A549 (cell line): ENCODE measurements around the gene BCAS4. TPM values are rescaled to one million over a fixed set of nuclear protein-coding genes. Genes with fewer than 3 reads are reported as not detected.
A peak's percentile ranks its signal among the peaks of the same experiment; 100 is the strongest.

Experiments
- ATAC-seq, 2 experiments: fragments of 200-7000 bp in 1 of 2; fragments of >200 bp in 1 of 2; cut with Nextera tagmentation in 1 of 2; cut with Tn5 transposase in 1 of 2; 3 replicates each; pipeline versions ENCODE4 v1.8.0 to v1.9.1; 2018 to 2020; ENCODE audit warnings: mild to moderate bottlenecking in 1 of 2, moderate library complexity in 1 of 2
- CTCF ChIA-PET: fragments of 300-600 bp; sonication (Branson Sonifier 250); formaldehyde crosslinking; extraction: SDS; loops from one replicate; lab custom pipeline; 2021; ENCODE audit warnings: antibody characterized with exemption, inconsistent platforms; lab: Yijun Ruan, JAX
- POLR2A ChIA-PET: fragments of 350-600 bp; formaldehyde crosslinking; extraction: SDS; loops from one replicate; lab custom pipeline; 2021; ENCODE audit warnings: antibody characterized with exemption, inconsistent platforms; lab: Yijun Ruan, JAX
- DNase-seq, 2 experiments: peaks; one replicate each; pipeline versions ENCODE4 v3.0.0 to v3.0.0-alpha.2; 2011 to 2016; ENCODE audit warnings: low read depth in 1 of 2, low spot score in 1 of 2
- FAIRE-seq: peaks from 2 replicates; lab custom pipeline; 2011; peaks lifted over from hg19 to GRCh38; lab: Jason Lieb, UNC
- H3K27ac ChIP-seq, 2 experiments: fragments of >200 bp; sonication (Bioruptor Twin); formaldehyde crosslinking; 3 replicates each; pipeline ENCODE4 v1.5.1; 2016 to 2017
- H3K4me1 ChIP-seq: fragments of >200 bp; sonication (Bioruptor Twin); formaldehyde crosslinking; 3 replicates; pipeline ENCODE4 v1.6.1; 2016
- H3K4me2 ChIP-seq: fragments of >200 bp; sonication (Bioruptor Twin); formaldehyde crosslinking; 3 replicates; pipeline ENCODE4 v1.6.1; 2016
- H3K4me3 ChIP-seq: fragments of >200 bp; sonication (Bioruptor Twin); formaldehyde crosslinking; 3 replicates; pipeline ENCODE4 v1.5.1; 2016
- H3K9me3 ChIP-seq: fragments of >200 bp; sonication (Bioruptor Twin); formaldehyde crosslinking; 3 replicates; pipeline ENCODE4 v1.6.1; 2016
- BHLHE40 ChIP-seq: IDR thresholded peaks from 2 replicates; pipeline ENCODE4 v1.6.1; 2012; ENCODE audit warnings: low read depth, low read length, inconsistent platforms
- CBX2 ChIP-seq: fragments of 200-600 bp; sonication (generic); IDR thresholded peaks from 2 replicates; pipeline ENCODE4 v1.6.1; 2016; ENCODE audit warnings: low read depth, mild to moderate bottlenecking, borderline replicate concordance
- FOSL2 ChIP-seq, 2 experiments: fragments of 450-650 bp in 1 of 2; fragments of >200 bp in 1 of 2; sonication (Bioruptor Twin) in 1 of 2; formaldehyde crosslinking; IDR thresholded peaks; 2 replicates each; pipeline versions ENCODE4 v1.5.0 to v1.6.1; 2016 to 2020; ENCODE audit warnings: mild to moderate bottlenecking in 1 of 2, moderate library complexity in 1 of 2
- GATA3 ChIP-seq: IDR thresholded peaks from 2 replicates; pipeline ENCODE4 v1.6.1; 2012; ENCODE audit warnings: borderline replicate concordance
- HEYL ChIP-seq: fragments of 250-450 bp; sonication (Bioruptor Pico); IDR thresholded peaks from 2 replicates; pipeline ENCODE4 v1.8.0; 2021; ENCODE audit warnings: mild to moderate bottlenecking, moderate library complexity
- HOXA7 ChIP-seq: fragments of 250-450 bp; sonication (Bioruptor Pico); IDR thresholded peaks from 2 replicates; pipeline ENCODE4 v1.5.0; 2020; ENCODE audit warnings: mild to moderate bottlenecking, moderate library complexity
- HOXB13 ChIP-seq: fragments of 250-450 bp; sonication (Bioruptor Pico); IDR thresholded peaks from 2 replicates; pipeline ENCODE4 v1.5.0; 2020; ENCODE audit warnings: low read depth, mild to moderate bottlenecking, moderate library complexity
- HOXB5 ChIP-seq: fragments of 250-450 bp; sonication (Bioruptor Pico); IDR thresholded peaks from 2 replicates; pipeline ENCODE4 v1.5.0; 2020; ENCODE audit warnings: mild to moderate bottlenecking, moderate library complexity
- KDM5A ChIP-seq: fragments of 200-600 bp; sonication (generic); IDR thresholded peaks from 2 replicates; pipeline ENCODE4 v1.6.1; 2016; ENCODE audit warnings: antibody characterized with exemption, mild to moderate bottlenecking
- MAFK ChIP-seq: fragments of 450-650 bp; IDR thresholded peaks from 2 replicates; pipeline ENCODE4 v1.6.1; 2014; ENCODE audit not compliant: partially characterized antibody
- MAZ ChIP-seq: fragments of 150-350 bp; IDR thresholded peaks from 2 replicates; pipeline ENCODE4 v1.6.1; 2014; ENCODE audit warnings: antibody characterized with exemption, low read depth, low read length, borderline replicate concordance
- NFE2L2 ChIP-seq: fragments of 150-350 bp; conservative IDR thresholded peaks from 2 replicates; pipeline ENCODE4 v1.6.1; 2014; ENCODE audit warnings: low read length
- NR3C1 ChIP-seq: fragments of >200 bp; sonication (Bioruptor Twin); formaldehyde crosslinking; IDR thresholded peaks from 3 replicates; pipeline ENCODE4 v1.6.1; 2017
- PBX3 ChIP-seq: IDR thresholded peaks from 2 replicates; pipeline ENCODE4 v1.6.1; 2012
- SREBF2 ChIP-seq: fragments of 450-650 bp; IDR thresholded peaks from 2 replicates; pipeline ENCODE4 v1.6.1; 2014; ENCODE audit warnings: mild to moderate bottlenecking, moderate library complexity
- ZNF302 ChIP-seq: fragments of 250-450 bp; sonication (Bioruptor Pico); IDR thresholded peaks from 2 replicates; pipeline ENCODE4 v1.9.0; 2021; ENCODE audit warnings: inconsistent platforms, mild to moderate bottlenecking, moderate library complexity
- WGBS: methylation state at CpG from one replicate; pipeline ENCODE4 v1.1.6; 2017; ENCODE audit errors: missing lambda C conversion rate; 5-methylcytosine and 5-hydroxymethylcytosine counted together
- polyA plus RNA-seq, 4 experiments: library from polyadenylated mRNA; depleted of rRNA in 3 of 4; stranded (reverse); fragments of >200 nt; fragmentation: RNase III in 1 of 4; extraction: RNeasy Plus Mini Kit Qiagen cat#74134 plus additional on column Dnase treatment in 1 of 4; gene quantifications; 2 replicates in 3 of 4; 3 replicates in 1 of 4; pipeline ENCODE4 v1.2.3, GENCODE V29; 2011 to 2017
- TF ChIP-seq, protein P1 (sequence below): fragments of 450-650 bp; IDR thresholded peaks from 2 replicates; pipeline ENCODE4 v1.6.1; 2014; ENCODE audit warnings: antibody characterized with exemption
- TF ChIP-seq, protein P2 (sequence below): fragments of 150-350 bp; IDR thresholded peaks from 2 replicates; pipeline ENCODE4 v1.6.1; 2014; ENCODE audit warnings: low read depth, mild to moderate bottlenecking, low read length
- TF ChIP-seq, protein P3 (sequence below): fragments of 250-450 bp; sonication (Bioruptor Pico); IDR thresholded peaks from 2 replicates; pipeline ENCODE4 v1.5.0; 2021; ENCODE audit warnings: mild to moderate bottlenecking, moderate library complexity, borderline replicate concordance

The BCAS4 gene
- polyA plus RNA-seq, 2 of the 4 experiments (the other 2 are of a cell fraction), result 16.9 to 48.4 TPM

DNA sequence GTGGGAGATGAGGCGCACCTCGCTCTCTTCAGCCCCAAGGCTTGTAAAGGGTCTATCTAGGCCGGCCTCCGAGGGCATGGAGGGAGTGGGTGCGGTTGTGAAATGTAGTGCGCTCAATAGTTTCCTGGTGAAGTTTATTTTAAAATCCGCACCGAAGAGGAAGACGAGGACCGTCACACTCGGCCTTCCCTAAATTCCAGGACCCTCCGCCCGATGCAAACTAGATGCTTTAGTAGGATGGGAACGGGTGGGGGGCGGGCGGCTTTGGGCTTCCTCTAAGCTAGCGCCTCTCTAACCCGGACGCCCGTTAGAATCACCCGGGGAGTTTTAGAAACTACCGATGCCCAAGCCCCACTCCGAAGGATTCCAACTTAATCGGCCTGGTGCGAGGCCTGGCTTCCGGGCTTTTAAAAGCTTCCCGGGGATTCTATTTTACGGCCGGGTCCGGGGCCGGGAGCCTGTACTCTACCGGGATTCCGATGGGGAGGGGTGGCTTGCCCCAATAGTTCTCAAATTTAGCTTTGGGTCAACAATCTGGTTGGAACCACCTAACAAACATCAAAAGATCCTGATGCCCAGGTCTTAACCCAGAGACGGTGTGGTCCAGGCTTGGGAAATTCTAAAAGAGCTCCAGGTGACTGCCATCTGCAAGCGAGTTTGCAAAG lies 548 bp upstream of the BCAS4 start (continued):
- TF ChIP-seq, protein P1, sequence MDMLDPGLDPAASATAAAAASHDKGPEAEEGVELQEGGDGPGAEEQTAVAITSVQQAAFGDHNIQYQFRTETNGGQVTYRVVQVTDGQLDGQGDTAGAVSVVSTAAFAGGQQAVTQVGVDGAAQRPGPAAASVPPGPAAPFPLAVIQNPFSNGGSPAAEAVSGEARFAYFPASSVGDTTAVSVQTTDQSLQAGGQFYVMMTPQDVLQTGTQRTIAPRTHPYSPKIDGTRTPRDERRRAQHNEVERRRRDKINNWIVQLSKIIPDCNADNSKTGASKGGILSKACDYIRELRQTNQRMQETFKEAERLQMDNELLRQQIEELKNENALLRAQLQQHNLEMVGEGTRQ, result no peak
- TF ChIP-seq HOXB5 (CRISPR knock-in tag) (no peak), ZNF302 (no peak), NFE2L2 (no peak), HEYL (no peak), PBX3 (no peak)
- TF ChIP-seq, protein P2, sequence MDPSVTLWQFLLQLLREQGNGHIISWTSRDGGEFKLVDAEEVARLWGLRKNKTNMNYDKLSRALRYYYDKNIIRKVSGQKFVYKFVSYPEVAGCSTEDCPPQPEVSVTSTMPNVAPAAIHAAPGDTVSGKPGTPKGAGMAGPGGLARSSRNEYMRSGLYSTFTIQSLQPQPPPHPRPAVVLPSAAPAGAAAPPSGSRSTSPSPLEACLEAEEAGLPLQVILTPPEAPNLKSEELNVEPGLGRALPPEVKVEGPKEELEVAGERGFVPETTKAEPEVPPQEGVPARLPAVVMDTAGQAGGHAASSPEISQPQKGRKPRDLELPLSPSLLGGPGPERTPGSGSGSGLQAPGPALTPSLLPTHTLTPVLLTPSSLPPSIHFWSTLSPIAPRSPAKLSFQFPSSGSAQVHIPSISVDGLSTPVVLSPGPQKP, result no peak

DNA sequence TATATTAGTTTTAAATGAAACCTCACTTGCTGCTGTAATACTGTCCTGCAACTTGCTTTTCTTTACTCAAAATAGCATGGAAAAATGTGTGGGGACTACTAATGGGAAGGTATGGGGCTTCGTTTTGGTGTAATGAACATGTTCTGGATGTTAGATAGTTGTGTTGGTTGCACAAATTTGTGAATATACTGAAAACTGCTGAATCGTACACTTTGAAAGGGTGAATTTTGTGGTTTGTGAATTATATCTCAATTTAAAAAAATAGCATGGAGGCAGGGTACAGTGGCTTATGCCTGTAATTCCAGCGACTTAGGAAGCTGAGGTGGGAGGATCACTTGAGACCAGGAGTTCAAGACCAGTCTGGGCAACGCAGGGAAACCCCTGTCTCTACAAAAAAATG lies 2.3 kb downstream of the BCAS4 start:
- Histone ChIP-seq H3K4me3 (no peak overlapping the region), H3K9me3 (no peaks in the 10 kb centered on the region), H3K4me2 (no peak overlapping the region), H3K27ac (no peak overlapping the region), H3K4me1 (0 out of 3 replicates have a peak, but pooled peaks cover 5% of the 10 kb centered on the region)
- ChIA-PET CTCF (interaction anchor here (0.6 to 9.0 kb wide), 4 partner anchors 9 to 797 kb away, joined by 3 to 187 read pairs (median 3); partner anchors contain the start of gene ADNP), POLR2A (no interaction called here)
- WGBS, result 89% methylated on average over 4 of the region's 4 CpGs
- FAIRE-seq (no peak), DNase-seq (no peak), ATAC-seq (no peak)
- TF ChIP-seq GATA3 (no peak), MAFK (peak; percentile 63)

GRCh38 chr20:50798650-50799049 lies 3.8 kb downstream of the BCAS4 start:
- Histone ChIP-seq H3K9me3 (no peaks in the 10 kb centered on the region), H3K27ac (no peak overlapping the region), H3K4me2 (no peak overlapping the region), H3K4me1 (0 out of 3 replicates have a peak, but pooled peaks cover 5% of the 10 kb centered on the region), H3K4me3 (no peak overlapping the region)
- FAIRE-seq (no peak), ATAC-seq (no peak), DNase-seq (no peak)
- POLR2A ChIA-PET, result no interaction called here
- WGBS, result 78% methylated on average over 7 of the region's 7 CpGs
- TF ChIP-seq BHLHE40, result no peak
- no peak for TF ChIP-seq MAZ
- TF ChIP-seq SREBF2, result no peak
- no peak for TF ChIP-seq CBX2
- TF ChIP-seq NR3C1, result no peak
- TF ChIP-seq HOXB13 (CRISPR knock-in tag), result no peak
- TF ChIP-seq, protein P3, sequence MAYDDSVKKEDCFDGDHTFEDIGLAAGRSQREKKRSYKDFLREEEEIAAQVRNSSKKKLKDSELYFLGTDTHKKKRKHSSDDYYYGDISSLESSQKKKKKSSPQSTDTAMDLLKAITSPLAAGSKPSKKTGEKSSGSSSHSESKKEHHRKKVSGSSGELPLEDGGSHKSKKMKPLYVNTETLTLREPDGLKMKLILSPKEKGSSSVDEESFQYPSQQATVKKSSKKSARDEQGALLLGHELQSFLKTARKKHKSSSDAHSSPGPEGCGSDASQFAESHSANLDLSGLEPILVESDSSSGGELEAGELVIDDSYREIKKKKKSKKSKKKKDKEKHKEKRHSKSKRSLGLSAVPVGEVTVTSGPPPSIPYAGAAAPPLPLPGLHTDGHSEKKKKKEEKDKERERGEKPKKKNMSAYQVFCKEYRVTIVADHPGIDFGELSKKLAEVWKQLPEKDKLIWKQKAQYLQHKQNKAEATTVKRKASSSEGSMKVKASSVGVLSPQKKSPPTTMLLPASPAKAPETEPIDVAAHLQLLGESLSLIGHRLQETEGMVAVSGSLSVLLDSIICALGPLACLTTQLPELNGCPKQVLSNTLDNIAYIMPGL, result no peak
- TF ChIP-seq HOXA7, result no peak
- no peak for TF ChIP-seq FOSL2 (IDR thresholded peaks at IDR 0.05)
- TF ChIP-seq FOSL2 (CRISPR knock-in tag; IDR thresholded peaks at IDR 0.05), result no peak
- no peak for TF ChIP-seq KDM5A
- CTCF ChIA-PET, result interaction anchor here (0.5 to 3.8 kb wide), 3 partner anchors 19 to 875 kb away, joined by 4 to 14 read pairs (median 7); partner anchors contain the start of gene ADNP
